Right lung (tissue), 5 donors: ENCODE measurements around the gene ARID5B. TPM values are rescaled to one million over a fixed set of nuclear protein-coding genes. Genes with fewer than 3 reads are reported as not detected.

Source experiments
- DNase-seq, 2 donors: peaks; one replicate each; pipeline ENCODE4 v3.0.0-alpha.2; 2013
- polyA plus RNA-seq, 5 donors: library from polyadenylated mRNA; unstranded; fragments of 120-200 nt; gene quantifications; one replicate each; pipeline versions ENCODE4 v1.2.1 to v1.2.3, GENCODE V29; 2013; ENCODE audit warnings: inconsistent platforms in 1 of 5, low replicate concordance in 1 of 5; ENCODE audit not compliant: insufficient read length in 5 of 5, insufficient read depth in 1 of 5

ARID5B gene
- polyA plus RNA-seq, 5 donors: 27.9 to 49.2 (median 43.8) TPM

GRCh38 chr10:61987951-61988379 is 86.5 kb downstream of the ARID5B start:
- DNase-seq: no peak

DNA sequence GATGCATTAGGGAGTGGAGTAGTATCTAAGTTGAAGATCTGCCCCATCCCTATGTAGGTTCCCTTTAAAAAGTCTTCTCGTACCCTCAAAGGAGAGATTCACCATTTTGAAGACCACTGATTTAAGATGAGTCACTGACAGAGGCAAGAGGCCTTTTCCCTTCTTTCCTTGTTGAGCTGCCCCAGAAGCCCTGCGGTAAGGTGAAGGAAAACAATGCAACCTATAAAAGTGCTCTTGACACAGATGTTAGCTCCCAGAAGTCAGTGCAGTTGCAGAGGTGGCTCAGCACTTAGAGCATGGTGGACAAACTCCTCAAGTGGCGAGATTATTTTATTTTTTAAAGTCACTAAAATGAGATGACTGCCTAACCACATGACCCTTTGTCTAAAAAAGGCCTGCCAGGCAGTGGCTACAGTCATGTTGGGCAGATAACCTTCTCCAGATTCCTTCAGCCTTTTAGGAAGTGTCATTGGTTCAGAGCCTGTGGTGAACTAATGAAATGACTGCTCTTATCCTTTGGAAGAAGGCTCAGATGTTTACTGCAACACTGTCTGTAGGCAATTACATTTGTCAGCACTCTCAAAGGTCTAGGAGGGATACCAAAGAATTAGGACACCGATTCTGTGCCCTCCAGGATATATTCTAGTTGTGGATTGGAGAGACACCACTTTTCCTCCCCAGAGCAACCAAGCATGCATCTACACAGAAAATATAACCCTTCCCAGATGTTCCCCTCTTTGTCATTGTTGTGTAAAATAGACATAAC is 88.7 kb downstream of the ARID5B start:
- no peak for DNase-seq

DNA sequence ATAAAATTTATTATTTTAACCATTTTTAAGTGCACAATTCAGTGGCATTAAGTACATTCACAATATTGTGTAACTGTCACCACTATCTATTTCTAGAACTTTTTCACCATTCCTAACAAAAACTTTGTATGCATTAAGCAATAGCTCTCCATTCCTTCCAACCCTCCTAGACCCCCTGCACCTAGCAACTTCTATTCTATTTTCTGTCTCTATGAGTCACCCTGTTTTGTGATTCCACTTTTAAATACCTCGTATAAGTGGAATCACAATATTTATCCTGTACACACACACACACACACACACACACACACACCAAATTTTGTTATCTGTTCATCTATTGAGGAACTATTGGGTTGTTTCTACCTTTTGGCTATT is 89.2 kb downstream of the ARID5B start:
- DNase-seq: no peak

- DNase-seq: no peak
These were observed 89.7 kb downstream of the ARID5B start for GRCh38 chr10:61991166-61991565.

DNA sequence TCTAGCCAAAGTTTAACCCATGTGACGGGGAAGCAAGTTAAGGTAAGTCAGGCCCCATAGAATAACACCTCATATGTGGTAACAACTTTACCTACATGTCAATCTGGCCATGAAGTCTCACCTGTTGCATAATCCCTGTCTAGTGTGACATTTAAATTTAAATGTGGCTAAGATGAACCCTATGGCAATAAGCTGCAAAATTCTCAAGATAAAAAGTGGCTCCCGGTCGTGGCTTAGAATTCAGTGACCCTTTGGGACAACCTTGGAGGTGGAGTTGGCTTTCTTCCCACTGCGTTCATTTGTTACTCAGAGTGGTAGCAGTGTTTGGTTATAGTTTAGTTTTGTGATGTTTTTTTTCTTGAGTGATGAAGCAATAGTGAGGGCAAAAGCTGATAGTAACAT is 90.6 kb downstream of the ARID5B start:
- no peak for DNase-seq

GRCh38 chr10:61992671-61993668 is 91.5 kb downstream of the ARID5B start:
- DNase-seq: peak in 1 of 2 donors; percentile 65

GRCh38 chr10:61993711-61994401 is 92.4 kb downstream of the ARID5B start:
- DNase-seq: peak; percentile 54 to 59

DNA sequence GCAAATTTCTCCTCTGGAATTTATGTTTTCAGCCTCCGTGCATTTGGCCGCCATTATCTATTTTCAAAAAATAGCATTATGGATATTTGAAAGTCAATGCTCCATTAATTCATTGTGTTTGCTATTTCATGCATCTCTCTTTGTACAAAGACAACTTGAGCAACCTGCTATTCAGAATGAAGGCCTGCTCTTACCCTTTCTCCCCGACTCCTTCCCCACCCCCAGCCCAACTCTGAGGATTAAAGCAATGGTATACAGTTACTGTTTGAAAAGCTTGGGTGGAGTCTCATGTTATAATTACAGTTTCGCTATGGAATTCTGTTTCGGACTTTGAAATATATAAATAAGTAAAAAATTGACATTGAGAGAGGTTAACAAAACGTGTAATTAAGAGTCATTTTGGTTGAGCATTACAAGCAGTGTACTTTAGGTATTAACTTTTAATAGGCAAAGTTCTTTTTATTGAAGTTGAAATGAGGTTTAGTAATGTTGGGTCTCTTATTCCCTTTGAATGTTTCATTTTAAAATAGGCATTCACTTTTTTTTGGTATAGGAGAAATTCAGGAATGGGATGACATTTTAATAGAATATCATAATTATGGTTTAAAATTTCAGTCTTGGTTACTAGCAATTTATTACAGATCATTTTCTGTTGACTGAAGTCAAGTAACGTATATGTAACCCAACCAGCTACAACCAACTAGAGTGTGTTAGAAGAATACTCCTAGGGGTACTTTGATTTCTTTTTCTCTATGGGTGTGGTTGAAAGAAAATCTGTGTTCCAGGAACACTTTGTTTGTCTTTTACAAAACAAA is 93.1 kb downstream of the ARID5B start:
- no peak for DNase-seq

DNA sequence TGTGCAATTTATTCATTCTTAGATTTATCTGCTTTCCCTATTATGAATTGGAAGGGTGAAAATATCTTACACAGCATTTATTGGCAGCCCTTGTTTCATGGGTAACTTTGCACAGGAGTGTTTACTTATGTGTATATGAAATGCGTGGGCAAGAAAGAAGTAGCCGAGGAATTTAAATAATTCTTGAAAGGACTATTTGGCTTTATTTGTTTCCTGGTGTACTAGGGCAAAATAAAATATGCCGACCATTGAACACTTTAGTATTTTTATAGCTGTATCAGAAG is 93.7 kb downstream of the ARID5B start:
- no peak for DNase-seq

DNA sequence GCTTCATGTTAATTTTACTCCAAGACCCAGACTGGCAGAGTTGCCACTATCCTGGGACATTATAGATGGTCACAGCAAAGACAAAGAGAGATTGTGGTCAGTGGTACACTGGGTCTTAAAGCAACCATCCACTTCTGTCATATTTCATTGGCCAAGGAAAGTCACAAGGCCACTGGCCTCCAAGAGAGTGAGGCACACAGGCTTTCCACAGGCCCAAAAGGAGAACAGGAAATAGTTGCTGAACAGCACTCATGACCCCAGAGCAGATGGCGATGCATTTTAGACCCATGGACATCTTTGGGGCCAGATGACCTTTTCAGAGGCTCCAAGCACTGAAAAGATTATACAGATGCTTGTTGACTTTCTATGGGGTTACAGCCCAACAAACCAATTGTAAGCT is 97.4 kb downstream of the ARID5B start:
- no peak for DNase-seq

GRCh38 chr10:62000037-62000603 is 98.6 kb downstream of the ARID5B start:
- DNase-seq: no peak

DNA sequence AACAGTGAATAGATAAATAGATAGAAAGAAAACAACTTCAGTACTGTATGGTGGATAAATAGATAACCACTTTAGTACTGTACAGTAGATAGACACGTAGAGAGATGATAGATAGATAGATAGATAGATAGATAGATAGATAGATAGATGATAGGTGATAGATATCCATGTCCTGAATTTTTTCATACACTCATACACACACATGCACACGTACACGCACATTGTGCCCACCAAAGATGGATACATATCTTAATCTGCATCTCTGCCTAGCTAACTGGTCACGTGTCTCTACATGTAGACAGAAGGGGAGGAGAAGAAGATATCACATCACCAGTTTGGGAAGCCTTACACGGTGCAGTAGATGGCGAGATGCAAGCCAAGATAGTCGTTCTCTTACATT is 99.2 kb downstream of the ARID5B start:
- DNase-seq: no peak

DNA sequence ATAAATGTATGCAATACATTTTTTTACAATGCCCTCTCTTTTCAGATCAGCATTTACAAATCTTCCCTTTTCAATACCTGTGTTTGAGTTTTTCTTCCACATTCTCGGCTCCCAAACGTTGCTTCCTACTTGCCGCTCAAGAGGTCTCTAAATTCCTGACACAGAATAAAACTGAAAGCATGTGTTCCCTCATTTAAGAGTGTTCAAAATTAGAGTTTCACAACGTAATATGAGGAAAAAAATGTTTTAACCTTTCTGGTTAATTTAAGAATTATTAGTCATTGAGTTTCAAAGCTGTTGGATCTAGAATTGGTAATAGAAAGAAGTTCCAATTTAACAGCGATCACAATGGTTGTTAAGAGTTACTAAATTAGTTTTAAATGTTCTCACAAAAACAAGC is 100.4 kb downstream of the ARID5B start:
- no peak for DNase-seq

DNA sequence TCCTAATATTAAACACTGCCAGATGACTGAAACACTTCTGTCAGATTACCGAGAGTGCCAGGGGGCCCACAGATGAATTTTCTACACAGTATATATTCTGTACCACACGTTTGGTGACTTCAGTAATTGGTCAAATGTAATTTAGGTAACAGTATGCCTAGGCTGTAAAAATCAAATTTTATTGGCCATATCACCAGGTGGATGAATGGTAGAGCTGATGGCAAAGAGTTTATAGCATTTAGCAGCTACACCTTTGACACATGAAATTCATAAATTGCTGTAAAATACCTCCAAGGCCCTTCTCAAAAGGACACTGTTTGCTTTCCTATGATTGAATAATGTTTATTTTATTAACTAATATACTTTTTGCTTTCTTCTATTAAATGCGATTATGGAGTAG is 101.3 kb downstream of the ARID5B start:
- DNase-seq: no peak

DNA sequence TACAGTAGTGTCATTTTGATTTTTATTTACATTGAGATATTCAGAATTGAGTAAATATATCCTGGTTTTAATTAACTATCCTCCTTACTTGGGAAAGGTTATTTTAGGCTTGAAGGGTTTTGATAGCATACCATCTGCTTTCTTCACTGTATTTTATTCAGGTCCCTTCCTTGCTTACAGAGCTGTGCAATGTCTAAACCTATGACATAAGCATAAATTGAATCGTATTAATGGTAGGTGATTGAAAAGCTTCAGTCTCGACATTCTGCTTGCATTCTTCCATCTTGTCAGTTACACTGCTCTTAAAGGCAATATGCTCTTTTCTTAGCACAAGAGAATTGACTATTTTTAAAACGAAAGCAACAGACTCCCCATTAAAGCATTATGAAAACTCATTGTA is 102.5 kb downstream of the ARID5B start:
- no peak for DNase-seq

- DNase-seq: no peak
These were observed 103.8 kb downstream of the ARID5B start for GRCh38 chr10:62005281-62005680.

DNA sequence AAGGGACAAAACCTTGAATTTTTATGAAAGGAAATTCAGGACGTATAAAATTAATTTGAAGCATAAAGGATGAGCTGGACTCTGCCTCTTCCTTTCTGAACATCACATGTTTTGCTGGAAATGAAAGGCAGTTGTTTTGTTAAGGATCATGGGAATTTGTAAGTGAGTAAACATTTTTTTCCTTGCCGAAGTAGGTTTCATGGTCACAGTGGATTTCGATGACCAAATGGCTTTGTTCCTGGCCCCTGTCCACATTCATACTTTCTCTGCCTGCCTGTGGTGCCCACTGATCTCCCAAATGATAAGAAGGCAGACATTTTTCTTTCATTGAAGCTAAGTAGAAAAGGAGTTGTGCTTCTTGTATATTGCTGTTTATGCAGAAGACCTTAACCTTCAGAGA is 104.2 kb downstream of the ARID5B start:
- no peak for DNase-seq

DNA sequence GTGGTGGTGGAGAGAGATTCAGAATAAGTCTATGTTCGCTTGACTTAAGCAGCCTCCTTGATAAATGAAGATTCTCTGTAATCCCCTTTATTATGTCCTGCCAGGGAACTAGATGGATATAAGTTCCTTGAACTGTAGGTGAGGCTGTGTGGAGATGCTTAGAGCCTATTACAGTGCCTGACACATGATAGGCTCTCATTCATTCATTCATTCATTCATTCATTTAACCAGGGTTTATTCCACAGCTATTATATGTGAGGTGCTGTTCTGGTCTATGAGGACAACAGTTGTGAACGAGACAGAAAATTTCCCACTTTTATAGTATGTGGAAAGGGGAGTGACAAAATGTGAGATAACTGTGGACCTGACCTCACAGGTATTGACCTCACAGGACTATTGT is 105.6 kb downstream of the ARID5B start:
- no peak for DNase-seq

DNA sequence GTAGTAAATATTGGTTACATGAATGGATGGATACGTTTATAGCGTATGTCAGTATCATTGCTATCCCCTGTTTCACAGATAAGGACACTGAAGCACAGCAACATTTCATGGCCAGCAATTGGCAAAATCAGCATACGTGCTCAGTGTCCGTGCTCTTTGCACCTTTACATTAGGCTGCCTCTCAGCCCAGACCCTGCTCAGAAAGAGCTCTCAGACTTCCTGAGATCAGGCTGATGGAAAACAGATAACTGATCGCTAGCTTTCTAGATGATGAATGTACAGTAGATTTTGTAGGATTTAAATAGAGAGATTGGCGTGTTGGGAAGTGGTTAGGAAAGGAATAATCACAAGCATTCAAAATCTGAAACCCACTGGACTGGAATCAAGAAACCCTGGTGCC is 106.7 kb downstream of the ARID5B start:
- DNase-seq: no peak

- DNase-seq: no peak
These were observed 107.4 kb downstream of the ARID5B start for GRCh38 chr10:62008946-62009345.

DNA sequence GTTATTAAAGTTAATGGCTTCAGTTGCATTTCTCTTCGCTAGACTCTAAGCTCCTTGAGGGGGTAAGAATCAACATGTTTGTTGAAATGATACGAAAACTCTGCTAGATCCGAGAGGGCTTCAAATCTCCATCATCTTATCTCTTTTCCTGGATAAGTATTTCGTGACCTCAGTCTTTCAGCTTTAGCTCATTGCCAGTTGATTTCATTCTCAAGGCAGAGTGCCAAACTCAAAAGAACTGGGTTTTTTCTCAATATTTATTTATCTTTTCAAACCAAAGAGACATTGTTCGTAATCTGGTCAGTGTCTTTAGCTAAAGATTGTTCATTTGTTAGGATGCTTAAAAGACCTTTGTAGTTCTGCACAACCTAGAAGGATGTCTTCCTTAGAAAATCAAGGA is 108.9 kb downstream of the ARID5B start:
- DNase-seq: no peak
